HUES48 (cell line): ENCODE results near the gene SP140.
"Not testable (repeated sequence)": the region's sequence is repeated elsewhere in the genome, so short reads cannot be mapped to it uniquely, and the experiment has no call there.

ENCODE experiments used
- H3K27ac ChIP-seq: one replicate; pipeline ENCODE4 v1.7.0; 2013; ENCODE audit warnings: low read depth, low read length, inconsistent platforms
- H3K27me3 ChIP-seq: 2 replicates; pipeline ENCODE4 v1.6.1; 2013; ENCODE audit warnings: mild to moderate bottlenecking, low read length; ENCODE audit not compliant: control insufficient read depth, insufficient read depth
- H3K36me3 ChIP-seq: 2 replicates; pipeline ENCODE4 v1.6.1; 2013; ENCODE audit warnings: low read length; ENCODE audit not compliant: control insufficient read depth, insufficient read depth
- H3K4me1 ChIP-seq: 2 replicates; pipeline ENCODE4 v1.6.1; 2013; ENCODE audit warnings: mild to moderate bottlenecking, low read length; ENCODE audit not compliant: control insufficient read depth, insufficient read depth
- H3K4me3 ChIP-seq: 2 replicates; pipeline ENCODE4 v1.5.1; 2013; ENCODE audit warnings: mild to moderate bottlenecking, low read depth, low read length
- H3K9ac ChIP-seq: 2 replicates; pipeline ENCODE4 v1.6.1; 2013; ENCODE audit warnings: mild to moderate bottlenecking, low read depth, low read length, moderate library complexity
- H3K9me3 ChIP-seq: 2 replicates; pipeline ENCODE4 v1.6.1; 2013; ENCODE audit warnings: low read length; ENCODE audit not compliant: control insufficient read depth, insufficient read depth

The SP140 gene

GRCh38 chr2:230258483-230258882 is 32.9 kb downstream of the SP140 start:
- Histone ChIP-seq H3K27me3 (no peaks in the 10 kb centered on the region), H3K36me3 (no peaks in the 10 kb centered on the region), H3K9ac (no peak overlapping the region), H3K4me3 (no peak overlapping the region), H3K9me3 (no peaks in the 10 kb centered on the region), H3K4me1 (no peaks in the 10 kb centered on the region), H3K27ac (no peak overlapping the region)

GRCh38 chr2:230262246-230262645 is 36.7 kb downstream of the SP140 start:
- no peaks in the 10 kb centered on the region for H3K4me1 ChIP-seq
- no peaks in the 10 kb centered on the region for H3K9me3 ChIP-seq
- H3K27me3 ChIP-seq = no peaks in the 10 kb centered on the region
- H3K4me3 ChIP-seq = no peak overlapping the region
- no peaks in the 10 kb centered on the region for H3K36me3 ChIP-seq
- H3K9ac ChIP-seq = no peak overlapping the region
- H3K27ac ChIP-seq = no peak overlapping the region

- not testable (repeated sequence) for H3K9me3 ChIP-seq, H3K27ac ChIP-seq, H3K27me3 ChIP-seq, H3K9ac ChIP-seq, H3K36me3 ChIP-seq, H3K4me3 ChIP-seq, H3K4me1 ChIP-seq
These were observed 39.4 kb downstream of the SP140 start for GRCh38 chr2:230264945-230265344.

GRCh38 chr2:230266638-230267037 is 41.1 kb downstream of the SP140 start:
- Histone ChIP-seq H3K36me3 (no peaks in the 10 kb centered on the region), H3K9me3 (no peaks in the 10 kb centered on the region), H3K4me1 (no peaks in the 10 kb centered on the region), H3K27me3 (no peaks in the 10 kb centered on the region), H3K4me3 (no peak overlapping the region), H3K27ac (no peak overlapping the region), H3K9ac (no peak overlapping the region)

- Histone ChIP-seq H3K9ac (no peak overlapping the region), H3K4me1 (no peaks in the 10 kb centered on the region), H3K9me3 (no peaks in the 10 kb centered on the region), H3K27me3 (no peaks in the 10 kb centered on the region), H3K36me3 (no peaks in the 10 kb centered on the region), H3K27ac (no peak overlapping the region), H3K4me3 (no peak overlapping the region)
These were observed 41.5 kb downstream of the SP140 start for GRCh38 chr2:230267059-230267458.

- Histone ChIP-seq H3K4me1 (no peaks in the 10 kb centered on the region), H3K36me3 (no peaks in the 10 kb centered on the region), H3K9me3 (no peaks in the 10 kb centered on the region), H3K27me3 (no peaks in the 10 kb centered on the region), H3K27ac (no peak overlapping the region), H3K4me3 (no peak overlapping the region), H3K9ac (no peak overlapping the region)
These were observed 42.0 kb downstream of the SP140 start for GRCh38 chr2:230267556-230267955.

GRCh38 chr2:230268606-230269243 is 43.2 kb downstream of the SP140 start:
- H3K4me1 ChIP-seq = no peaks in the 10 kb centered on the region
- no peaks in the 10 kb centered on the region for H3K27me3 ChIP-seq
- H3K9me3 ChIP-seq = no peaks in the 10 kb centered on the region
- no peak overlapping the region for H3K4me3 ChIP-seq
- no peak overlapping the region for H3K27ac ChIP-seq
- H3K9ac ChIP-seq = no peak overlapping the region
- no peaks in the 10 kb centered on the region for H3K36me3 ChIP-seq

- H3K9me3 ChIP-seq = no peaks in the 10 kb centered on the region
- no peaks in the 10 kb centered on the region for H3K4me1 ChIP-seq
- no peak overlapping the region for H3K9ac ChIP-seq
- H3K4me3 ChIP-seq = no peak overlapping the region
- no peaks in the 10 kb centered on the region for H3K27me3 ChIP-seq
- no peak overlapping the region for H3K27ac ChIP-seq
- H3K36me3 ChIP-seq = no peaks in the 10 kb centered on the region
These were observed 44.2 kb downstream of the SP140 start for GRCh38 chr2:230269715-230270114.

GRCh38 chr2:230282936-230283335 is 57.4 kb downstream of the SP140 start:
- Histone ChIP-seq H3K4me1 (no peaks in the 10 kb centered on the region), H3K9me3 (no peaks in the 10 kb centered on the region), H3K4me3 (no peak overlapping the region), H3K27me3 (no peaks in the 10 kb centered on the region), H3K9ac (no peak overlapping the region), H3K36me3 (no peaks in the 10 kb centered on the region), H3K27ac (no peak overlapping the region)

GRCh38 chr2:230286048-230286447 is 60.5 kb downstream of the SP140 start:
- H3K9ac ChIP-seq = no peak overlapping the region
- no peaks in the 10 kb centered on the region; the same call in 1 of the 2 replicates for H3K9me3 ChIP-seq
- H3K4me1 ChIP-seq = no peaks in the 10 kb centered on the region
- H3K27ac ChIP-seq = no peak overlapping the region
- H3K27me3 ChIP-seq = no peaks in the 10 kb centered on the region
- no peaks in the 10 kb centered on the region for H3K36me3 ChIP-seq
- no peak overlapping the region for H3K4me3 ChIP-seq

GRCh38 chr2:230289311-230289710 is 63.8 kb downstream of the SP140 start:
- not testable (repeated sequence) for H3K27ac ChIP-seq, H3K4me1 ChIP-seq, H3K9me3 ChIP-seq, H3K36me3 ChIP-seq, H3K9ac ChIP-seq, H3K27me3 ChIP-seq, H3K4me3 ChIP-seq

- H3K4me1 ChIP-seq = no peaks in the 10 kb centered on the region
- H3K27me3 ChIP-seq = no peaks in the 10 kb centered on the region
- no peaks in the 10 kb centered on the region for H3K36me3 ChIP-seq
- H3K27ac ChIP-seq = no peak overlapping the region
- H3K9me3 ChIP-seq = peaks cover 12% of the 10 kb centered on the region
- no peak overlapping the region for H3K4me3 ChIP-seq
- H3K9ac ChIP-seq = no peak overlapping the region
These were observed 69.7 kb downstream of the SP140 start for GRCh38 chr2:230295192-230295591.
